ENCODE data around the gene ZCCHC24. TPM values are rescaled to one million over a fixed set of nuclear protein-coding genes. Genes with fewer than 3 reads are reported as not detected.

The ZCCHC24 gene
- polyA plus RNA-seq, 3 donors, result 3.9 to 5.0 (median 4.0) TPM

DNA sequence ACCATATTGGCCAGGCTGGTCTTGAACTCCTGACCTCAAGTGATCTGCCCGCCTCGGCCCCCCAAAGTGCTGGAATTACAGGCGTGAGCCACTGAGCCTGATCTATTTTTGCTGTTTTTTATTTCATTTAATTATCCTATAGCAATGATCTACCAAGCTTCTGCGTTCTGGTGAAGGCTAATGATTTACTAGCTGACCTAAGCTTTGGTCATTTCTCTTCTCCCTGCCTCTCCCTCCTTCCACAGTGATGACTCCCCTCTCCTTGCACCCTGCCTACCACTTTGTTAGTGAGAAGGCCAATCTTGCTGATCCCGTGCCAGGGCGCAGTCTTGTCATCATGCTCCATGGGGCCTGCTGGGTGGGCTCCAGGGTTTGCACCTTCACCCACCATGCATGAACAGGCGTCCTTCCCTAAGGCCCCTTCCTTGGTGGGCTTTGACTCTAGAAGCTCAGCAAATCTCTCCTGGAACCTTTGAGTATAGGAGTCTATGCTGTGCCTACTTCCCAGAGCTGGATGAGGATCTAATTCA, 11.9 kb upstream of the ZCCHC24 start:
- peaks cover 0 to 2% (median 0%) of the 10 kb centered on the region in 7 donors for H3K9me3 Mint-ChIP-seq
- Histone ChIP-seq H3K9ac (ENCODE audit: insufficient read depth, low read length, poor library complexity, severe bottlenecking) (no peak overlapping the region), H3K27ac (ENCODE audit: low read depth in 1 of 2, low read length in 2 of 2) (no peak overlapping the region), H3K4me1 (ENCODE audit: control insufficient read depth in 1 of 2, insufficient read depth in 2 of 2, low read length in 2 of 2) (no peaks in the 10 kb centered on the region), H4K20me1 (ENCODE audit: insufficient read depth, low read length) (no peaks in the 10 kb centered on the region), H3K79me2 (ENCODE audit: insufficient read depth, low read length) (no peaks in the 10 kb centered on the region), H3K9me3 (replicated peaks in 1 of 2; ENCODE audit: control insufficient read depth in 1 of 2, insufficient read depth in 1 of 2, low read length in 2 of 2) (no peaks in the 10 kb centered on the region), H3K36me3 (replicated peaks in 1 of 2; ENCODE audit: control insufficient read depth in 1 of 2, insufficient read depth in 2 of 2, low read length in 2 of 2) (no peaks in the 10 kb centered on the region), H3K27me3 (ENCODE audit: control insufficient read depth in 2 of 2, insufficient read depth in 2 of 2, low read length in 2 of 2) (peaks cover 2 to 9% of the 10 kb centered on the region in 2 donors), H3K4me3 (replicated peaks in 1 of 3; ENCODE audit: low read depth in 2 of 3, low read length in 3 of 3) (no peak overlapping the region), H2AFZ (ENCODE audit: insufficient read depth, low read depth, low read length, poor library complexity, severe bottlenecking) (no peak overlapping the region), H3K4me2 (replicated peaks; ENCODE audit: extremely low read depth, low read length, poor library complexity, severe bottlenecking) (no peak overlapping the region)
- no peak overlapping the region for H3K27ac Mint-ChIP-seq
- H3K27me3 Mint-ChIP-seq (ENCODE audit: low read depth in 3 of 3), result peaks cover 6 to 13% (median 10%) of the 10 kb centered on the region in 3 donors
- no peaks in the 10 kb centered on the region for H3K4me1 Mint-ChIP-seq
- no peaks in the 10 kb centered on the region for H3K36me3 Mint-ChIP-seq
- no peak overlapping the region for H3K4me3 Mint-ChIP-seq
- intact Hi-C loops (cut with micrococcal nuclease), result no loop called here
- no peak for DNase-seq
- TF ChIP-seq, protein P1, sequence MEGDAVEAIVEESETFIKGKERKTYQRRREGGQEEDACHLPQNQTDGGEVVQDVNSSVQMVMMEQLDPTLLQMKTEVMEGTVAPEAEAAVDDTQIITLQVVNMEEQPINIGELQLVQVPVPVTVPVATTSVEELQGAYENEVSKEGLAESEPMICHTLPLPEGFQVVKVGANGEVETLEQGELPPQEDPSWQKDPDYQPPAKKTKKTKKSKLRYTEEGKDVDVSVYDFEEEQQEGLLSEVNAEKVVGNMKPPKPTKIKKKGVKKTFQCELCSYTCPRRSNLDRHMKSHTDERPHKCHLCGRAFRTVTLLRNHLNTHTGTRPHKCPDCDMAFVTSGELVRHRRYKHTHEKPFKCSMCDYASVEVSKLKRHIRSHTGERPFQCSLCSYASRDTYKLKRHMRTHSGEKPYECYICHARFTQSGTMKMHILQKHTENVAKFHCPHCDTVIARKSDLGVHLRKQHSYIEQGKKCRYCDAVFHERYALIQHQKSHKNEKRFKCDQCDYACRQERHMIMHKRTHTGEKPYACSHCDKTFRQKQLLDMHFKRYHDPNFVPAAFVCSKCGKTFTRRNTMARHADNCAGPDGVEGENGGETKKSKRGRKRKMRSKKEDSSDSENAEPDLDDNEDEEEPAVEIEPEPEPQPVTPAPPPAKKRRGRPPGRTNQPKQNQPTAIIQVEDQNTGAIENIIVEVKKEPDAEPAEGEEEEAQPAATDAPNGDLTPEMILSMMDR (IDR thresholded peaks at IDR 0.05), result no peak
- WGBS (ENCODE audit: insufficient coverage), result 82% methylated on average over 4 of the region's 7 CpGs

DNA sequence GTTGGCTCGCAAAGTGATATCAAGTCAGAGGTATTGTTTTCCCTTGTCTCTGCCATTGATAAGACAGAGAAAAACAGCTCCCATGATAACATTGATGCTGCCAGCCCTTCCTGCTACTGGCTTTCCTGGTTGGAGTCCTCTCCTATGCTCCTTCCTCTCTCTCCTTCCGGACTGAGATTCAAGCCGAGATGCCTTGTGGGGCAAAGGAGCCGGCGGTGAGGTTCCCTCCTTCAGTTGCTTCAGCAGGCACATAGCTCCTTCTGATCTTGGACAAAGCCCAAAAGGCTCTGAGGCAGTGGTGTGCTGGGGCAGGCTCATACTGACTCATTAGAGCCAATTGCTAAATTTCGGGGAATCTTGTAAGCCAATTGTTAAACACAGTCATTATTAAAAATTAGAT, 8.8 kb upstream of the ZCCHC24 start:
- TF ChIP-seq, protein P1 (IDR thresholded peaks at IDR 0.05), result no peak
- H3K27ac Mint-ChIP-seq, result no peak overlapping the region

More for the DNA sequence above, 8.8 kb upstream of the ZCCHC24 start:
- intact Hi-C loops (cut with micrococcal nuclease), result no loop called here
- H2AFZ ChIP-seq (ENCODE audit: insufficient read depth, low read depth, low read length, poor library complexity, severe bottlenecking), result no peak overlapping the region
- H3K9me3 ChIP-seq (replicated peaks in 1 of 2; ENCODE audit: control insufficient read depth in 1 of 2, insufficient read depth in 1 of 2, low read length in 2 of 2), result no peaks in the 10 kb centered on the region
- WGBS (ENCODE audit: insufficient coverage), result 95% methylated on average over 3 of the region's 6 CpGs
- H3K27me3 ChIP-seq (ENCODE audit: control insufficient read depth in 2 of 2, insufficient read depth in 2 of 2, low read length in 2 of 2), result peaks cover 2 to 9% of the 10 kb centered on the region in 2 donors
- no peak overlapping the region for H3K27ac ChIP-seq (ENCODE audit: low read depth in 1 of 2, low read length in 2 of 2)
- H3K79me2 ChIP-seq (ENCODE audit: insufficient read depth, low read length), result no peaks in the 10 kb centered on the region
- Mint-ChIP-seq H3K36me3 (no peaks in the 10 kb centered on the region), H3K4me1 (no peaks in the 10 kb centered on the region), H3K9me3 (peaks cover 0 to 2% (median 0%) of the 10 kb centered on the region in 7 donors), H3K4me3 (no peak overlapping the region), H3K27me3 (ENCODE audit: low read depth in 3 of 3) (peaks cover 6 to 13% (median 13%) of the 10 kb centered on the region in 3 donors)
- no peaks in the 10 kb centered on the region for H3K36me3 ChIP-seq (replicated peaks in 1 of 2; ENCODE audit: control insufficient read depth in 1 of 2, insufficient read depth in 2 of 2, low read length in 2 of 2)
- H4K20me1 ChIP-seq (ENCODE audit: insufficient read depth, low read length), result no peaks in the 10 kb centered on the region
- H3K4me3 ChIP-seq (replicated peaks in 1 of 3; ENCODE audit: low read depth in 2 of 3, low read length in 3 of 3), result no peak overlapping the region
- no peak for DNase-seq
- no peak overlapping the region for H3K9ac ChIP-seq (ENCODE audit: insufficient read depth, low read length, poor library complexity, severe bottlenecking)
- H3K4me1 ChIP-seq (ENCODE audit: control insufficient read depth in 1 of 2, insufficient read depth in 2 of 2, low read length in 2 of 2), result no peaks in the 10 kb centered on the region
- H3K4me2 ChIP-seq (replicated peaks; ENCODE audit: extremely low read depth, low read length, poor library complexity, severe bottlenecking), result no peak overlapping the region

Measured in CD14-positive monocyte (primary cell).